Fibroblast of the aortic adventitia (primary cell): Measurements from ENCODE around the gene OR2W3. TPM values are rescaled to one million over a fixed set of nuclear protein-coding genes. Genes with fewer than 3 reads are reported as not detected.
"Not testable (repeated sequence)": the region's sequence is repeated elsewhere in the genome, so short reads cannot be mapped to it uniquely, and the experiment has no call there.

Experiments
- DNase-seq: peaks from one replicate; pipeline ENCODE4 v3.0.0-alpha.2; 2010; ENCODE audit warnings: low read depth
- H3K4me3 ChIP-seq: 2 replicates; pipeline ENCODE4 v1.5.1; 2011; ENCODE audit warnings: low read depth, mild to moderate bottlenecking, control low read depth, low read length, moderate library complexity
- CTCF ChIP-seq: IDR thresholded peaks from 2 replicates; pipeline ENCODE4 v1.5.1; 2011; ENCODE audit warnings: mild to moderate bottlenecking, low read length, control low read depth, inconsistent platforms; ENCODE audit not compliant: insufficient read depth
- total RNA-seq: library from RNA; depleted of rRNA; stranded (reverse); fragments of >200 nt; gene quantifications from 2 replicates; pipeline ENCODE4 v1.2.3, GENCODE V29; 2012; ENCODE audit warnings: low replicate concordance

Gene OR2W3
- total RNA-seq, 1 donor: not detected

- H3K4me3 ChIP-seq: no peak overlapping the region
- TF ChIP-seq CTCF: no peak
- no peak for DNase-seq
These were observed 38.6 kb downstream of the OR2W3 start for GRCh38 chr1:247933989-247934388.

- H3K4me3 ChIP-seq: no peak overlapping the region
- TF ChIP-seq CTCF: no peak
These were observed 40.4 kb downstream of the OR2W3 start for GRCh38 chr1:247935781-247936180.

GRCh38 chr1:247936415-247936814, 41.0 kb downstream of the OR2W3 start:
- no peak for TF ChIP-seq CTCF
- no peak for DNase-seq
- H3K4me3 ChIP-seq: no peak overlapping the region

More at GRCh38 chr1:247935781-247936180, 40.4 kb downstream of the OR2W3 start:
- DNase-seq: no peak

GRCh38 chr1:247936965-247937734, 41.8 kb downstream of the OR2W3 start:
- not testable (repeated sequence) for H3K4me3 ChIP-seq
- DNase-seq: peak; percentile 1

GRCh38 chr1:247942624-247943023, 47.2 kb downstream of the OR2W3 start:
- DNase-seq: no peak
- TF ChIP-seq CTCF: no peak
- no peak overlapping the region for H3K4me3 ChIP-seq

Other genes starting within 250 kb of the OR2W3 start
- gene OR13G1, start 215.8 kb upstream of the OR2W3 start, total RNA-seq: not detected in 2 replicates
- not detected in 2 replicates for gene OR6F1, start 178.9 kb upstream of the OR2W3 start, total RNA-seq
- gene OR14K1, start 157.0 kb upstream of the OR2W3 start, total RNA-seq: not detected in 2 replicates
- not detected in 2 replicates for gene OR14A2, start 147.4 kb upstream of the OR2W3 start, total RNA-seq
- not detected in 2 replicates for gene OR1C1, start 135.0 kb upstream of the OR2W3 start, total RNA-seq
- not detected in 2 replicates for gene OR14A16, start 71.5 kb upstream of the OR2W3 start, total RNA-seq
- gene OR11L1, start 53.7 kb upstream of the OR2W3 start, total RNA-seq: not detected in 2 replicates
- gene TRIM58, start 38.4 kb upstream of the OR2W3 start, total RNA-seq: 0.09 and 3.0 TPM in 2 replicates
- gene OR2T8, start 24.7 kb downstream of the OR2W3 start, total RNA-seq: not detected in 2 replicates
- gene OR2AJ1, start 29.3 kb downstream of the OR2W3 start, total RNA-seq: not detected in 2 replicates
- not detected in 2 replicates for gene OR2L8, start 53.3 kb downstream of the OR2W3 start, total RNA-seq
- not detected in 2 replicates for gene OR2AK2, start 69.6 kb downstream of the OR2W3 start, total RNA-seq
- gene OR2L5, start 118.1 kb downstream of the OR2W3 start, total RNA-seq: under 0.01 TPM in 1 of 2 replicates, not detected in the other
- not detected in 2 replicates for gene OR2L2, start 134.5 kb downstream of the OR2W3 start, total RNA-seq
- gene OR2L3, start 151.2 kb downstream of the OR2W3 start, total RNA-seq: not detected in 2 replicates
- not detected in 2 replicates for gene OR2L13, start 199.6 kb downstream of the OR2W3 start, total RNA-seq
- not detected in 2 replicates for gene OR2M5, start 249.6 kb downstream of the OR2W3 start, total RNA-seq